LNCAP (cell line): Measurements from ENCODE around the gene LTBP1.

ENCODE experiments used
- TF ChIP-seq, protein P1 (sequence below): fragments of 450-650 bp; IDR thresholded peaks from 2 replicates; pipeline ENCODE4 v1.5.1; 2017; ENCODE audit warnings: mild to moderate bottlenecking

LTBP1 gene

DNA sequence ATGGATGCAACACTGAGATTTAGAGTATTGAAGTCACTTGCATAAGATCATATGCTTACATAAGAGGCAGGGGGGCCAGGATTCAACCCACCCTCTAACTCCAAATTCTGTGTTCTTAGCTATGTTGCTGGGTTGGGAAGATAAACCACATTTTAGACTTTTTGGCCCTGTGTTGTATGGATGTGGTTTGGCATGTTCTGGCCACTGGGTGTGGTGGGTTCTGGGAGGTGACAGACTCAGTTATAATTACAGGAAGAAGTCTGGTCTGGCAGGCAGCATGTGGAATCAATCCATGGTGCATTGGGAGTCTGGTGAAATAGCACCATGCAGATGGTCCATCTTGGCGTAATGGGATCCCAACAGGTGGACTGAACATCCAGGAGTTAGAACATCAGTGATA is 138.9 kb downstream of the LTBP1 start:
- TF ChIP-seq, protein P1, sequence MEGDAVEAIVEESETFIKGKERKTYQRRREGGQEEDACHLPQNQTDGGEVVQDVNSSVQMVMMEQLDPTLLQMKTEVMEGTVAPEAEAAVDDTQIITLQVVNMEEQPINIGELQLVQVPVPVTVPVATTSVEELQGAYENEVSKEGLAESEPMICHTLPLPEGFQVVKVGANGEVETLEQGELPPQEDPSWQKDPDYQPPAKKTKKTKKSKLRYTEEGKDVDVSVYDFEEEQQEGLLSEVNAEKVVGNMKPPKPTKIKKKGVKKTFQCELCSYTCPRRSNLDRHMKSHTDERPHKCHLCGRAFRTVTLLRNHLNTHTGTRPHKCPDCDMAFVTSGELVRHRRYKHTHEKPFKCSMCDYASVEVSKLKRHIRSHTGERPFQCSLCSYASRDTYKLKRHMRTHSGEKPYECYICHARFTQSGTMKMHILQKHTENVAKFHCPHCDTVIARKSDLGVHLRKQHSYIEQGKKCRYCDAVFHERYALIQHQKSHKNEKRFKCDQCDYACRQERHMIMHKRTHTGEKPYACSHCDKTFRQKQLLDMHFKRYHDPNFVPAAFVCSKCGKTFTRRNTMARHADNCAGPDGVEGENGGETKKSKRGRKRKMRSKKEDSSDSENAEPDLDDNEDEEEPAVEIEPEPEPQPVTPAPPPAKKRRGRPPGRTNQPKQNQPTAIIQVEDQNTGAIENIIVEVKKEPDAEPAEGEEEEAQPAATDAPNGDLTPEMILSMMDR, result no peak

DNA sequence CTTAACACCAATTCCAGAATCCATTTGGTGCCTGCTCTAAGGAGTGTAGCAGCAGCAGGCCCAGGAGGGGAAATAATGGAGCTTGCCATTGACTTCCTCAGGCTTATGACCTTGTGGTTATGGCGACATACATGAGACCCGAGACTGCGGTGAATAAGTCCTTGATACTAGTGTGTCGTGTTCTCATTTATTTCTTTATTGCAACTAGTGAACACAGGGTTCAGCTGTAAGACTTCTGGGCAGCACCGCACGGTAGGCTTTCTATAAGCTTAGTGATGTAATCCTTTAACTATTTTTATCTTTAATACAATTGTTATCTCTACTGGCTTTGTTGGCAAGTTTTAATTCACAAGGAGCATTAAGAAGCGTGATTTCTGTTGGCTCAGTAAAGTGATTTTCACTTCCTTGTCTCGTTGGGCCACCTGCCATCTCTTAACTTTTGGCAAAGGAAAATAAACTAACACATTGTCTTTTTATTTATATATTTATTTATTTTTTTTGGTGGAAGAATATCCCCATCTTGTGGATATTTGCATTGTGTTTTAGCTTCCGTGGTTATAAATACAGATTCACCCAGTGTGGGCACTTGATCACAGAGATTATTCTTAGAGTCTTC is 139.8 kb downstream of the LTBP1 start:
- TF ChIP-seq, protein P1, result peak; percentile 28; the same call in 1 of the 2 replicates

DNA sequence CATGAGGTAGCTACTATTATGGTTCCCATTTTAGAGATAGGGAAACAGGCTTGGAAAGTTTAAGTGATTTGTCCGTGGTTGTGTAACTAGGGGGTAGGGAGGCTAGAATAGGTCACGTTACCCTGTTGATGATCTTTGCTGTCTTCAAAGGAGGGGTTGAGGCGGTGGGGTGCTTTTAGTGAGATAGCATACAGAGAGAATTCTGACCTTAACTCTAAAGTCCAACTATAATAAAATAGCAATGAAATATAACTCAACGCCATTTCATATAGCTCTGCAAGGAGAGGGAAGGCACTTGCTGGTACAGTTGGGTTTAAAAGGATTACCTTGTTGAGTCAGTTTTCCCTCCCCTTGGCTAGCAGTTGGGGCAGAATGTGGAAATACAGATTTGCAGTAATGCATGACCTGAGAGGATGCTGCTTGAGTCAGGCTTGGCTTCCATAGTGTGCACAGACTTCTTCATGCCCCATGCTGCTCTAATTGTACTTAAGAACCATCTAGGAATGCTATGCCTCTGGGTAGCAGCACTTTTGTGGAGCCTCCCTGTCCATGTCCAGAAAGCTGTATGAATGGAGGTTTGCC is 143.9 kb downstream of the LTBP1 start:
- TF ChIP-seq, protein P1, result no peak

DNA sequence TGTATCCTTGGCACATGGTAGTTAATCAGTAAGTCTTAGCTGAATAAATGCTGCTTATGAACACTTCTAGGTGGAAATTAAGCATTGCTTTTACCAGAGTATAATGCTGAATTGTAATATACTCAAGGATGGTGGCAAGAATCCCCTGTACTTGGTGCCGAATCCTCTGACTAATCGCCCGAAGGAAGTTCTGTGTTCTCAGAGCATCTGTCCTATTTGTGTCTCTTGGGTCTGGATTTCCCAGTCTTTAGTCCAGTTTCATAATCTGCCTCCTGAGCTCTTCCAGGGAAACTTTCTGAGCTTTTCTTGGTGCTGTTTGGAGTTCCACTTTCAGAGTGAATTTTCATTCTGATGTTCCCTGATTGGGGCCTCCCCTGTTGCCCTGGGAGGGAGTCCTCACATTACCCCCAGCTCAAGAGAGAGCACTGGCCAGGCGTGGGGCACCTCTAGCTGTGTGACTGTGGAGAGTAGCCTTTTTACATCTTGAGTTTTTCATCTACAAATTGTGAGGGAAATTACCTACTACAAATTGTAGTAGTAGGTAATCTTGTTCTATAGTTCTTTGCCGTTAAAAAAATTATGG is 144.9 kb downstream of the LTBP1 start:
- TF ChIP-seq, protein P1, result no peak

DNA sequence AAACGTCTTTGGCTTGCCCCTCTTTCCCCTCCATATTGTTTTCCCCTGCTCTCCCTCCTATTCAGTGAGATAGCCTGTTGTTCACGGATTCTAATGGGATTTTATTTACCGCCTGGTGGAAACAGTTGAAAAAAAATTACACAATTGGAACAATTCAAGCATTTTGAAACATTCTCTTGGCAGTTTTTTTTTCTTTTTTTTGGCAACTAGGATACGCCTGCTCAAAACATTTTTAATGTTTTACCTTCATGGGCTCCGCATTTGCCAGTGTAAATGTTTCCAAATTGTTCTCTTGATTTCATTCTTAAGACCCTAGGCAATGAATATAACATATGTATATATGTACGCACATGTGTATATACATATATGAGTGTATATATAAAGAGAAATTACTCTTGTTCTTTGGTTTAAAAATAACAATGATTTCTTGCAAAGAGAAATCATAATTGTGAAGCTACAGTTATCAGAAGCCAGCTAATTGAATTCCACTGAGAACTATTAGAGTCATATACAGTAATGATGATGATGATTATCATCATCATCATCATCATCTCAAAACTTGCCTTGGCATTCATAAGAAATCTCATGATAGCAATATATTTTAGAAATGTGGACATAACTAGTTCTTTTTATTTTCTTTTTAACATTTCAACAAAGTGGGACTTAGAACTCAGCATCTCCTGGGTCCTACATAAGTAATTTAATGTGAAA is 146.7 kb downstream of the LTBP1 start:
- TF ChIP-seq, protein P1, result no peak

DNA sequence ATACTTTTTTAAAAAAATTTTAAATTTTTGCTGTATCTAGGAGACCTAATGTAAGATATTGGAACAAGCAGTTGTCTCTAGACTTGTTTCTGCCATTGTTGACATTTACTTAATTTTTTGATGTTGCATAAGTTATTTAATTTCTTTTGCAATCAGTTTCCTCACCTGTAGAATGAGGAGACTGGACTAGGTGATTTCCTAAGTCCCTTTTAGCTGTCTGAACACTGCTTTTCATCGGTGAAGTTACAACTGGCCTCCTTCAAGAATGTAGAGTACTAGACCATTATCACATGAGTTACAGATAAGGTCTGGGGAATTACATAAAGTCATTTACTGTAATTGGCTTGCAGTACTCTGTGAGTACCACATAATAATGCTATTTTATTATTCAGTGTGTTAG is 147.6 kb downstream of the LTBP1 start:
- TF ChIP-seq, protein P1, result no peak

DNA sequence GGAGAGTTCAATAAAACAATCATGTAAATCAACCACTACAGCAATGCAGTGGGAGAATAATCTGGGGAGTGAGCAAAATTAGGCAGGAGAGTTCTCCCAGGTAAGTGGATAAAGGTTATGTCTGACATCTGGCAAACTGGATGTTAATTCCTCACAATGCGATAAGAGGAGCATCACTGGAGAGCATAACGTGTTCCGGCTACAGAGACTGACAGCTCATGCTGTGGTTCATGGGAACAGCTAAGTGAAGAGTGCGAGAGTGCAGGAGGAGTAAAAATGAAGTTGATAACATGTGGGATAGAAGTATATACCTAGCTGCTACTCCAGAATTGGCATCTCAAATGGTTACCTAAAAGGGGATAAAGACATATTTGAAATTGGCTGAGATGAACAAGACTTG is 153.2 kb downstream of the LTBP1 start:
- TF ChIP-seq, protein P1, result no peak
